Measurements from ENCODE around the gene DGKG.
A peak's percentile ranks its signal among the peaks of the same experiment; 100 is the strongest.

DGKG gene

DNA sequence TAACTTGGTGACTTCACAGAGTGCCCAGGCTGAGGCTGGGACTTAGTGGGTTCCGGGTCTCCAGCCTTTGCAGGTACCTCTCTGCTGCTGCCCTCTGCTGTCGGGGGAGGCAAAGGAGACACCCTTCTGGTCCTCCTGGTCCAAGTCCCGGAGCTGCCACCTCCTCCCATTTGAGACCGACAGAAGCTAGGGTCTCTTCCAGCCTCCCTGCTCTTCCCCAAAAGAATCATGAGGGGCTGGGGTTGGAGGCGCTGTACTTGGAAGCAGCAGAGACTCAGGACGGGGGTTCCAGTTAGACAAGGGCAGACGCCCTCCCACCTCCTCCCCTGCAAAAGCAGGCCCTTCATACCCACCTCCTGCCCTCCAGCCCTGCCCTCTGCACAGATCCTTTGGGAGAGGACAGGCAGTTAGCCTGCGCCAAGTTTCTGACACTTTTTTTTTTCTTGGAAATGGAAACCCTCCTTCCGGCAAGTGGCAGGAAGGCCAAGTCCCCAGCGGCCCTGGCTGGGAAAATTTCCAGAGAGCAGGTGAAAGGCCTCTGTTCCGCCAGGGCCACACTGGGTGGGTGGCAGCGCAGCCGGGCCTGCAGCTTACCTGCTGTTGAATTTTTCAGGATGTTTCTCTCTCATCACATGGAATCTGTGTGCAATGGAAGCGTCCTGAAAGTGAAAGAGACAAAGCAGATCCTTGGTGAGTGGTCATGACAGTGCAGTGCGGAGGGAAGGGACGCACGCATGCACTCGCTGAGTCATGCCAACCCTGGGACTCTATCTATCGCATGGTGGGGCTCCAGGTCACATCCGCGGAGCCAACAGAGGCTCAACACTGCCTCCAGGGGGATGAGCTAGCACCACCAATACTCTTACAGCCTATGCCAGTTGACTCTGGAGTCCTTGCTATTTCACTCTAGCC, 119.9 kb downstream of the DGKG start:
- DNase-seq (ENCODE audit: low read depth), result peak; percentile 37

DNA sequence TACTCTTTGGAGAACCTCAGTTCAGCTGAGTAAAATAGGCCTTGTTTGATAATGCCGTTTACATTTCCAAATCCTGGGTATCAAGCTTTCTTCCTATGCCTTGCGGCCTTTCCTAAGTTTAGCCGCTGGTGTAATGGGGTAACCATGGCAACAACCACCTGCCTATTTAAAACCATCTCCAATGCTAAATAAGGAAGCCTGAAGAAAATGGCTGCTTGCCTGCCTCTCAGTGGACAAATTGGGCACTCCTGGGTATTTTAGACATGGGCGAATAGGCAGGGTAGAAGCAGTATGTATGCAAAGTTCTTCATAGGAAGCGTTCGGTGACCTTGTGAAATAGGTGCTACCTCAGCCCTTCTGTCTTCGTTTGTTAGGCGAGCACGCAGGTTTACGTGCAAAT, 122.7 kb downstream of the DGKG start:
- DNase-seq (ENCODE audit: low read depth), result no peak

DNA sequence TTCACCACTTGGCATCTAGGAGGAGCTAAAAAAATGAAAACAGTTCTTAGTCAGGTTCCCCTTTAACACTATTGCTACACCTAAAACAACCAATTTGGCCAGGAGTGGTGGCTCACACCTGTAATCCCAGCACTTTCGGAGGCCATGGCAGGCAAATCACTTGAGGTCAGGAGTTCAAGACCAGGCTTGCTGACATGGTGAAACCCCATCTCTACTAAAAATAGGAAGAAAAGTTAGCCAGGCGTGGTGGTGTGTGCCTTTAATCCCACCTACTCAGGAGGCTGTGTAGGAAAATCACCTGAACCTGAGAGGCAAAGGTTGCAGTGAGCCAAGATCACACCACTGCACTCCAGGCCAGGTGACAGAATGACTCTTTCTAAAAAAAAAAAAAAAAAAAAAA, 124.1 kb downstream of the DGKG start:
- no peak for DNase-seq (ENCODE audit: low read depth)

DNA sequence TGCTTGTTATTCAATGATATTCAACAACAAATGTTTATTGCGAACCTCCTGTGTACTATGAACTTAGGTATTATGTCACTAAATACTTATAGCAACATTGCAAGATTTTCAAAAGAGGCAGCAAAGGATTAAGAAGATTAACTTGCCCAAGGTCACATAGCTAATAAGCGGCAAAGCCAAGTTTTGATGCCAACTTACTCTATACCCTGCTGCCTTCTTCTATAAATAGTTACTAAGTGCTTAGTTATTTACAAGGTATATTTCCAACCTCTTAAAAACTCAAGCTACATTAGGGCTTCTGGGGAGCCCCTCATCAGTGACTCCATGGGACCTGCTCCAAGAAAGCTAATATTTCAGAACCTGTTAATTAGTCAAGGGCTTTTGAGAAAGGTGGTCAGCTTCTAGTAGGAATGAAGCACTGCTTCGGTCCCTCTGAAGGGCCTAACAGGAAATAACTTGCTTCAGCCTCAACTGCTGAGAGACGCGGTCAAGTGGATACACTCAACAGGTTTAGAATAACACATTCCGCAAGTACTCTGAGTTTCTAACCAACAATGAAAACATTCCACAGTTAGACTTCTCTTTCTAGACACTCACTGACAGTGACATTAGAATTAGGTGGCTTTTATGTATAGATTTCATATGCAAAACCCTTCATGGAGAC, 125.5 kb downstream of the DGKG start:
- no peak for DNase-seq (ENCODE audit: low read depth)

DNA sequence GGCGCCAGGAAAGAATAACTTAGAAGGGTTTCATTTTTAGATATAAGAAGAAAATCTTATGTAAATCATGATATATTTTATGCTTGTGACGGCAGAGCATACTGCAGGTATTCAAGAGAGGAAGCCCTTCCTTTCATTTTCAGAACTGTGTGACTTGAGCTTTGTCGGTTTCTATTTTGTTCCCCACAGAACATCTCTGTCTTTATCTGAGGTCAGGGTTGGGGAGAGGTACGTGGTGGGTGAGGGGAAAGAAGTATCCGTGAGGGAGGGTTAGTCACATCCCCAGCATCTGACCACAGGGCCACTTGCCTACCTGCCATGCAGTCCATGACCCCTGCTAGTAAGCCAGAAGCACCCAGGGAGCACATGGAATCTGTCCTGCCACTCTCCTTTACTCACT, 126.5 kb downstream of the DGKG start:
- DNase-seq (ENCODE audit: low read depth), result no peak

DNA sequence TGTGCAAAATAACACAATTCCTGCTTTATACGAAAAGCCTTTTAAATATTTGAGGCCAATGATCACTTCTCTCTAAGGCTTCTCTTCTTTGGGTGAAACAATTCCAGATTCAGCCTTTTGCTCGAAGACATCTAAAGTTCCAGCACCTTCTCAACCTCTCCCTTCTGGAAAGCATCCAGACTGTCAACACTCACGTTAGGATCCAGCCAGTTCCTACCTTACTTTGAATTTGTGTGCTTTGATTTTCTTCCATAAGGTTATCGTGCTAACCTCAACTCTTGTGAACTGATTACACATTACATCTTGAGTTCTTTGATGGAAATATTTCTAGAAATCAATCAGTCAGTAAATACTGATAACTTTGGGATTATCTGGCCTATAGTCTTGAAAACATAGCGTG, 127.9 kb downstream of the DGKG start:
- no peak for DNase-seq (ENCODE audit: low read depth)

DNA sequence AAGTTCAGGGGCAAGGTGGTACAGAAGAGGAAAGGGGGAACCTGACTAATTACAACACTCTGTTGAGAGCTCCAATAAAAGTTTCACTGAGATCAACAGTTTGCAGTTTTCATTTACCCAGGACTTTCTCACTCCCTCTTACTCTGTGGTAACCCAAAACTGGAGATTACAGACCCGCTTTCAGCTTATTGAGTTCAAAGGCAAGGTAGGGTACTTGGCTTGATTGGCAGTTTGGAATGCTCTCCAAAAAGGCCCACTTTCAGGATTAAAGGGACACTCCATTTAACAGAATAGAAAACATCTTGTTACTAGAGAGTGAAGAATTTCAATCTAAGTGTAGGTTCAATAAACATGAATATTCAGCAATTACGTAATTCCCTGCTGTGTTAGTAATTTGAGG, 135.6 kb downstream of the DGKG start:
- DNase-seq (ENCODE audit: low read depth), result no peak

DNA sequence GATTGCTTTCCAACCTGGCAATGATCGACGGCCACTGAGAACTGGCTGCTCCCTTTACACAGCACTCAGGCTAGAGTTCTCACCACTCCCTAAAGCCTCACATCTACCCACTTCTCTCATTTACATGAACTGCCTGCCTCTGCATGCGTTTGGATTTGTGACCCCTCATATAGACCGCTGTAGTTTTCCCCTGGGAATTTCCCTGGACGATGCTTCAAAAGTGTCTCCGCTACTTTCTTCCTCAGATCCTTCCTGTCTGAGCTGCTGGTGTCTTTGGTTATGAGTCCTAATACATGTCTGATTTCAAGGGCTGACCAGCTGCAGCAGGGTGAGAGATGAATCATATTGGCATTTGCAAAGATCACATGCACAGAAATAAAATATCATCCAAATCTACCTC, 136.4 kb downstream of the DGKG start:
- DNase-seq (ENCODE audit: low read depth), result no peak

DNA sequence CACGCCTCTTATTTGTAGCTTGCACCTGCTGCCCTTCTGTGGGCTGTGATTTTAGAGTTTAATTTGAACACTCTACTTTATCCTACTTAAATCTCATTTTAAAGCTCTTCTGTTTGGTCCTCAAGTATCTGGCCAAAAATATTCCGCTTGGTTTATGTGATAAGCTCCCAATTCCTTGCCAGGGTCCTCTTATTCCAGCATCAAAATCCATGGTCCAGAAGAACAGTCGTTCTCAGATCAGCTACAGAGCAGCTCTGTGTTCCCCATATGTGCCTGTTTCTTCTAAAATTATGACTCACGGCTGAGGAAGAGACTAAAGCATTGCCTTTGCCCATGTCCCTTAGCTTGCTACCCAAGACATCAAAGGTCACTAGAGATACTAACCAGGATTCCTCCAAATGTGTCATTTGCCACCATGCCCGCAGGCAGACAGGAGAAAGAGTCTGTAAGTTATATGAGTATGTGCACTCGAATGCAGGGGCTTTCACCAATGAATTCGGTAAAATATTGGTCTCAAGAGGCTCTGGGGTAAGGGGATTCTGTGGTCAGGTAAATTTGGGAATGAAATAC, 137.9 kb downstream of the DGKG start:
- DNase-seq (ENCODE audit: low read depth), result no peak

DNA sequence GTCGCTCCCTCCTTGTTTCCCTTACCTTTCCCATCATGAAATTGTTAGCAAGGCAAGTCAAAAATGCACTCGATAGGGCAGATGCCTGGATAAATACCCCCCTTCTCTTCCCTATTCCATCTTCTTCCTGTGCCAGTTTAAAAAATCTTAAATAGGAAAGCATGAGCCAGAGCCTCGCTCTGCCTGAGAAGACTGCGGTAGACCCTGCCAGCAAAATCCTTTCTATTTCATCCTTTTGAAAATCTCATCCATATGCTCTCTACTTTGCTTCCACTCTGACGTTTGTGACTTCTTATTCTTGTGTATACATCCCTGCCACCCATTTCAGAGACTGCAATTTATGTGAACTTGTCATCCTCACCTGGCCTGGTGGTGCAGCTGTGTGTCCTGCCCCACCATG, 138.6 kb downstream of the DGKG start:
- DNase-seq (ENCODE audit: low read depth), result no peak

DNA sequence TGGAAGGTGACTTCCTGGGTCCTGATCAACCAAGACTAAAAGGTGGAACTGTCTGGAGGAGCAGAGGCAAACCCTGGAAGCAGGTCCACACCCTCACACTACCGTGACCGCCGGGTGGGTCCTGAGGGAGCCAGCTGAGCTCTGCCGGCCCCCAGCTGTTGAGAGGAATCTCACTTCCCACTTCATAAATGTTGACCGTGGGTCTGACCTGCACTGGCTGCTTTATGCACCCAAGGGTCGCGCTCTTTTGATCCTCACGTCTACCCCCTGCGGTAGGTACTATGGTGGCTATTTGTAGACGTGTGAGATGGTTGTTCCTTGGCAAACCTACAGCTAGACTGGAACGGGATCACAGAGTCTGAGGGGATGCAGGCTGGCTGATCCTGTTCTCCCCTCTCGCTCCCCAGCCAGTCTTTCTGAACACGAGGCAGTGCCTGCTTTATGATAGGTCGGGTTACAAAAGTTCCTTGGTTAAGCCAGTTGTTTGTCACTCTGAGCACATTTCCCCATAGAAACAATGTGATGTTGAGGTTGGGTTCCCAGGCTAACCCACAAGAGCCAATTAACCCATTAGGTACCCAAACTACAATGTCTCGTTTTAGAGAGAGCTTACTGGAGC, 140.2 kb downstream of the DGKG start:
- no peak for DNase-seq (ENCODE audit: low read depth)

DNA sequence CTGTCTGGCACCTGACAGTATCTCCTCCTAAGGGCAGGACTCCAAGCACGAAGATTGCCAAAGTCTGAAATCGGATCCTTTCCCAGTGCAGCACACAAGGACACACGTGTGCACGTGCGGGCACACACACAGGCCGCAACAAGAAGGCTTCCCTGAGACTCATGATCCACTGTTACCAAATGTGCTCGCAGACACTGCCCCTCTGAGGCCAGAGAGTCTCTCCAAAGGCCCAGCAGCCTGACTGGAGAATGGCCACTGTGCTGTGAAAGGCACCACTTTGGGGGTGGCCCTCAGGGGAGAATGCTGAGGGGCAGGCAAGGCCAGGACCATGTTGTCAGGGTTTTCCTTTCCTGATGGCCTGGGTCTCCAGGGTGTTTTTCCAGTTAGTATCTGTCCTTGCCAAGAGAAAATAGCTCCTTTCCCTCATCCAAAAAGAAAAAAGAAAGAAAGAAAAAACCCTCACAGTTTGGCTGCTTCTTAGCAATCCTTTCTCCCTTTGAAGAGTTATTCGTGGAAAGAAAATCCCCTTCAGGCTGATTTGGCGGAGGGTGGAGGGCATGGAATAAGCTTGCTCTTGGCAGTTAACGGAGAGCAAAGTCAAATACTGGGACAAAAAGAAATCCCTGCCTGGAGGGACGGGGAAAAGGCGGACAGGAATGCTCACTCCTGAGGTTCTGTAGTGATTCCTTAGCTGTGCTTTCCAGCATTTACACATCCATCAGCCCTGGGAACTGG, 141.0 kb downstream of the DGKG start:
- peak; percentile 9 for DNase-seq (ENCODE audit: low read depth)

DNA sequence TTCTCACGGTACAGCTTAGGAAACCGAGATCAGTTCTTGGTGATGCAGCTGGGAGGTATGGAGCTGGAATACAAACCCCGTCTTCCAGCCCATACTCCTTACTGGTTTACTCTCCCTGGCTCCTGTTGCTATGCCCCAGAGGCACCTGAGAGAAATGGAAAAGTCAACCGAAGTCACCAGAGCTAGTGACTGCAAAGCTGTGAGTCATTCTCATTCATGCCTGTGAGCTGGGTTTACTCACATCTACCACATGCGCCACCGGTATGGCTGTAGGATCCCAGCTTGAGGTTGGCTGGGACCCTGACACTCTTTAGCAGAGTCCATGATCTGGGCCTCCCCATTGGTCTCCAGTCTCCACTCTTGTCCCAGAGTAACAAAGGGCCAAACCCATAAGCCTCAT, 141.7 kb downstream of the DGKG start:
- DNase-seq (ENCODE audit: low read depth), result no peak

DNA sequence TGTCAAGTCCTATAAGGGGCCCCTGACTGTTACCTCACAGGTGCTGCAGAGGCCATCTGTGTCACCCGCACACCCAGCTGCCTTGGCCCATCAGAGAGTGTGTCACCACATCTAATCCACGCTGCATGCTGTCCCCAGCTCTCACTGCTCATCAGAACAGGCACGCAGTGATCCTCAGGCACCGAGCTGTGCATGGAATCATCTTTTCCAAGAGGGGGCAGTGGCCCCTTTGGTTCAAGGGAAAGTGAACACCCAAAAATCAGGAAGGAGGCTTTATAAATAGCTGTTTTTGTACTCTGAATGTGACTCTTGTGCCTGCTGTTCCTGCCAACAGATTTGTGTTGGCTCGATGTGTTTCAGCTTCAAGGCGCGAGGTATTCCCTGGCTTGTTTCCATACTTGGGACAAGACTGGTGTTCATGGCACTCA, 142.8 kb downstream of the DGKG start:
- no peak for DNase-seq (ENCODE audit: low read depth)

DNA sequence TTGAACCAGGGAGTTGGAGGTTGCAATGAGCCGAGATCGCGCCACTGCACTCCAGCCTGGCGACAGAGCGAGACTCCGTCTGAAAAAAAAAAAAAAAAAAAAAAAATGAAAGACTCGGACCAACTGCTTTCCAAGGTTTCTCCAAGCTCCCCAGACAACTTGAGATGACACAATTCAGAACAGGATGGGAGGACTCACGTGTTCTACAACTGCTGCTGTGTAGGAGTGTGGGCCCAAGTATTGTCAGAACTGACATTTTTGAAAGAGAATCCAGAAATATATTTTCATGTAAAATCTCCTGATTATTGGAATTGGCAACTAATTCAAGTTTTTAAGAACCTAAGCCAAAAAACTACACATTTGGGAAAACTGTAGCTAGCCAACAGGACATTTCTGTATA, 143.6 kb downstream of the DGKG start:
- no peak for DNase-seq (ENCODE audit: low read depth)

DNA sequence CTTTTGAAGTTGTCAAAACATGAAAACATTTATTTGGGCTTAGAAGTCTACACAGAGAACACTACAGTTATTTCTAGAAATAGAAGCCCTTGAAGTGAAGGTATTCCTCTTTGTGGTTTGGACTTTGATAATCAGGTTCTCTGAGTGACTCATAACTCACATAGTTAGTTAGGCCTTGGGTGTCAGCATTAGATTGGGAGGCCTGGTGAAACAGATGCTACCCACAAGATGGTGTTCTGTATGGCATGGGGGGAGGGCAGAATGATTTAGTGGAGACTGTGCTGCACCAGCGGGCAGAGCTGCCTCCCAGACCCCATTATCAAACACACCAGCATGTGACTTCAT, 144.2 kb downstream of the DGKG start:
- DNase-seq (ENCODE audit: low read depth), result no peak

DNA sequence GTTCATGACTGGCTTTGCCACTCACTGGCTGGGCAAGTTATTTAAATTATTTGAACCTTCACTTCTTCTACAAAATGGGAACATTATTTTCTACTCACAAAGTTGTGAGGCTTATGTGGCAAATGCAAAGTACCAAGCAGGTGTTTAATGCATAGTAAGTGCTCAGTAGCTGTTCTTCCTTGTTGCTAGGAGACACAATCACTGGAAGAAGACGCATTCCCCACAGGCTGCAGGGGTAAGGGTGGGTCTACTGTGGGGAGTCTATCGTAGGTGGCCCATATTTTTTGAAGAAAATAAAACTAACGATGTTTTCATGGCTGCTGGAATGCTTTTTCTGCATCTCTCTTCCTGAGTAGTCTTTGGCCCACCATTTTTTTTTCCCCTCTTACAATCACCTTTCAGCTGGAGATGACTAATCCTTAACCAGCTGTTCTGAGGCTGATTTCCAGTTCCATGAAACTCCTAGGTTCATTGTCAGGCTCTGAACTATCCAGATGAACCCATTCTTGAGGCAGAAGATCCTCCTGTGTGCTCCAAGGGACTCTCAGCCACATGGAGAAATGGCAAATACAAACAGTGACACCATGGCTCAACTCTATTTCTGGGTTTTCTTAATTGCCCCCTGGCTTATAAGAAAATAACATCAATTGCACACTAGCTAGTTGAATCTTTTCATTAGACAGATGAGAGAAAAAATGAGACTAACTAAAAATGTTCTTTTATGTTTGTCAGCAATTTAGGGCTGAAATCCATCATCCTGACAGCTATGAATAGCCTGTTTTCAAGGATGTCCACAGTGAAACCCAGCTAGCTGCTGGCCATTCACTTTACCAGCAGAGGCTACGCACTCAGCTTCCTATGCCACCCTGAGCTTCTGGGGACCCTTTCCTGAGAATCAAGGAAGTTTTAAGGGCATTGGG, 144.9 kb downstream of the DGKG start:
- no peak for DNase-seq (ENCODE audit: low read depth)

DNA sequence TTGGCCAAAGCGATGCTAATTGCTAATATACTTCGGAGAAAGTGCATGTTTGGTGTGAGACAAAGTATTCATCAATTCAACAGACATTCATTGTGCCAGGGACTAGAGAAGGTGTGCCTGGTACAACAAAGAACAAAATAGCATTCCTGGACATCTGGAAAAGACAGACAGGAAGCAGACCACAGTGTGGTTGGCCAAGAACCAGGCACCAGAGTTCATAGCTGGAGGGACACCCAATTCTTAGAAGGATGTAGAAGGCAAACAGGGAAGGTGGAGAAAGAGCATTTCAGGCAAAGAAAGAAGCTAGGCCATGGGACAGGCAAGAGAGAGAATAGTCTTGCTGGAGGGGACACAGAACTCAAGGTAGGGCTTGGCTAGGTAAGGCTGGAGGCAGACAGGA, 147.4 kb downstream of the DGKG start:
- no peak for DNase-seq (ENCODE audit: low read depth)

DNA sequence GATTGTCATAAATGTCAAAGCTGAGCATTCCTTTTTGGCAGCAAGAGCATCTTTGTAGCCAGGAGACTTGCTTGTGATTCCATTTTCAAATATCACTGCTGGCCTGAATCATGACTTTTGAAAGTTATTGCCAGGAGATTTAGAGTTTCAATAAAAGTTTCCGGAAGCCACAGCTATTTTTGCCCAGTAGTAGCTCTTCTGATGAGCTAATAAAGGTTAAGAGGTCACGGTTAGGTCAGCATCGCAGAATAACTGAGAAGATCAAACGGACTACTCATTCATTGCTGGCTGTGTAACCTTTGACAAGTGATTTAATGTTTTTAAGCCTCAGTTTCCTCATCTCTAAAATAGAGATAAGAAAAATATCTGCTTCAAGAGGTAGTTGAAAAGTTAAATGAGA, 148.1 kb downstream of the DGKG start:
- DNase-seq (ENCODE audit: low read depth), result no peak

DNA sequence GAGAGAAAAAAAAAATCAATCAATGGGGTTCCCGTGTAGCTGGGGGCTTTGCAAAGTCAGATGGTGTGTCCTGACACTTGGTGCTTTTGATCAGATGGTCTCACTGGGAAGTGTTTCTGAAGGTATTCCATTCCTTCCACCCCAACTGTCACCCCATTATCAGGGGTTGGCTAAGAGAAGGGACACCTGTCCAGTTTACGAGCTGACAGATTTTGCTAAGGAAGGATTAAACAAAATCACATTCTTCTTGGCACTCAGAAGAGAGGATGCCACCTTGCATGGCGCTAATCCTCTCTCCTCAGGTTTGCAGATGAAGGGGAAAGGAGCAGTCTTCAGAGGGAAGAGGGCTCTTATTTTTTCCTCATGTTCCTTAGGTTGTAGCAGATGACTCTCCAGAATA, 149.4 kb downstream of the DGKG start:
- DNase-seq (ENCODE audit: low read depth), result no peak

DNA sequence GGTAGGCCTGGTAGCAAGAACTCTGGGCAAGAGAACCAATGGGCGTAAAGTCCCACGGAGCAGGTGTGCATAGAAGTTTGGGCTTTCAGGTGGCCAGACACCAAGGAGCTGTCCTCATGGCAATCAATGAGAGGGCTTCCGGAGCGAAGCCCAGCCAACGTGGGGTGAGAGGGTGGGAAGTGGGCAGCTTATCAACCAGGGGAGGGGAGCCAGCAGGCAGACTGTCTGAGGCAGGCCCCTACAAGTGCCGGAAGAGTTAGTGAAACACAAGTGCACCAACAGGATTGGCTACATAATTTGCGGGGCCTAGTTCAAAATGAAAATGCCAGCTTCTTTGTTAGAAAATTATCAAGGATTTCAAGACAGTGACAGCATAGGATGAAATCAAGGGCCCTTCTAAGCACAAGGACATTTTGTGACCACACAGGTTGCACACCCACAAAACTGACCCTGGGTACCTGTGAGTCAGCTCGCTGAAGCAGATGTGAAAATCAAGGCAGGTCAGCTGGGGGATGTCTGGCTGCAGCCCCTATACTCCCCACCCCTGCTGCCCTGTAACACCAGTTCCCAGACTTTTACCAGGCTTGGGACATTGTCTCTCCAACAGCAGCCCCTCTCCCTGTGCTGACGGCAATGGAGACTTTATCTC, 151.1 kb downstream of the DGKG start:
- DNase-seq (ENCODE audit: low read depth), result no peak
